Uterus (tissue), 2 donors: ENCODE data around the gene DEPDC4.

Experiments
- POLR2A ChIP-seq, 2 donors: fragments of 450-650 bp; IDR thresholded peaks; one replicate each; pipeline ENCODE4 v1.6.1; 2016; ENCODE audit warnings: antibody characterized with exemption in 2 of 2, mild to moderate bottlenecking in 1 of 2, moderate library complexity in 1 of 2
- TF ChIP-seq, protein P1 (sequence below), 4 experiments: fragments of 200-600 bp in 2 of 4; fragments of 450-650 bp in 2 of 4; sonication (generic) in 2 of 4; IDR thresholded peaks; one replicate each; pipeline ENCODE4 v1.5.1; 2016 to 2019; ENCODE audit warnings: antibody characterized with exemption in 4 of 4, mild to moderate bottlenecking in 2 of 4, moderate library complexity in 1 of 4

DNA sequence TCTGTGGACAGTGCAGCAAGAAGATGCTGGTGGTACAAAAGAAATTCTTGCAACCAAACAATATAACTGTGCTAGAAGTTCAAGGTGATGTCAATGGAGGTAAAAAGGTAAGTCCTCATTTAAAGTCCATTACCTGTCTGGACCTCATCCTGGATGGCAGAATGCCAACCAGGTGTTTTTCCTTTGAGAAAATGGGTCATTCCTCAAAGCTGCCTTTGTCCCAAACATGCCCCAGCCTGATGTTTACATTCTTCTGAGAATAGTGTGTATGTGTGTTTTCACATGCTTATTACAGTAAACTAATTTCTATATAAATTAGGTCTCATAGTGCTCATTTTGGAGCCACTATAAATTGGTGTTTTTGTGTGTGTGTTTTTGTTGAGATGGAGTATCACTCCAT lies 41.4 kb downstream of the DEPDC4 start:
- TF ChIP-seq, protein P1, sequence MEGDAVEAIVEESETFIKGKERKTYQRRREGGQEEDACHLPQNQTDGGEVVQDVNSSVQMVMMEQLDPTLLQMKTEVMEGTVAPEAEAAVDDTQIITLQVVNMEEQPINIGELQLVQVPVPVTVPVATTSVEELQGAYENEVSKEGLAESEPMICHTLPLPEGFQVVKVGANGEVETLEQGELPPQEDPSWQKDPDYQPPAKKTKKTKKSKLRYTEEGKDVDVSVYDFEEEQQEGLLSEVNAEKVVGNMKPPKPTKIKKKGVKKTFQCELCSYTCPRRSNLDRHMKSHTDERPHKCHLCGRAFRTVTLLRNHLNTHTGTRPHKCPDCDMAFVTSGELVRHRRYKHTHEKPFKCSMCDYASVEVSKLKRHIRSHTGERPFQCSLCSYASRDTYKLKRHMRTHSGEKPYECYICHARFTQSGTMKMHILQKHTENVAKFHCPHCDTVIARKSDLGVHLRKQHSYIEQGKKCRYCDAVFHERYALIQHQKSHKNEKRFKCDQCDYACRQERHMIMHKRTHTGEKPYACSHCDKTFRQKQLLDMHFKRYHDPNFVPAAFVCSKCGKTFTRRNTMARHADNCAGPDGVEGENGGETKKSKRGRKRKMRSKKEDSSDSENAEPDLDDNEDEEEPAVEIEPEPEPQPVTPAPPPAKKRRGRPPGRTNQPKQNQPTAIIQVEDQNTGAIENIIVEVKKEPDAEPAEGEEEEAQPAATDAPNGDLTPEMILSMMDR (IDR thresholded peaks at IDR 0.05), result no peak
- TF ChIP-seq POLR2A (IDR thresholded peaks at IDR 0.05), result no peak
